Measurements from ENCODE around the gene SORCS2.

Gene SORCS2

GRCh38 chr4:7774301-7775294 lies 582.3 kb downstream of the SORCS2 start:
- Histone ChIP-seq H3K4ac (ENCODE audit: low read depth in 1 of 2, low read length in 2 of 2) (no peak overlapping the region), H2BK120ac (ENCODE audit: low read depth, low read length) (no peak overlapping the region), H3K14ac (ENCODE audit: low read length in 2 of 2) (no peak overlapping the region), H2AK5ac (ENCODE audit: low read length, severe bottlenecking) (no peak overlapping the region), H3K23ac (ENCODE audit: low read length in 2 of 2) (no peak overlapping the region), H4K91ac (ENCODE audit: low read length) (no peak overlapping the region), H2BK12ac (ENCODE audit: low read length in 2 of 2) (no peak overlapping the region), H3K79me1 (replicated peaks; ENCODE audit: low read length, poor library complexity, severe bottlenecking) (peaks cover 62% of the 10 kb centered on the region), H3K9ac (ENCODE audit: low read length) (no peak overlapping the region), H3K4me1 (ENCODE audit: control insufficient read depth, insufficient read depth, low read depth, low read length) (peaks cover 6% of the 10 kb centered on the region), H2BK5ac (ENCODE audit: low read depth, low read length, poor library complexity, severe bottlenecking) (no peak overlapping the region), H3K4me2 (ENCODE audit: low read length, poor library complexity, severe bottlenecking) (no peak overlapping the region), H3K18ac (ENCODE audit: low read depth in 1 of 2, low read length in 2 of 2) (no peak overlapping the region), H3K9me3 (ENCODE audit: control insufficient read depth, low read length) (no peaks in the 10 kb centered on the region), H3K36me3 (ENCODE audit: control insufficient read depth in 1 of 2, insufficient read depth in 2 of 2, low read depth in 1 of 2, low read length in 2 of 2) (peaks cover 85 to 91% of the 10 kb centered on the region in 2 experiments), H3K4me3 (ENCODE audit: insufficient read depth in 1 of 2, low read depth in 1 of 2, low read length in 2 of 2) (no peak overlapping the region), H2BK15ac (ENCODE audit: low read depth, poor library complexity, severe bottlenecking) (no peak overlapping the region), H4K8ac (ENCODE audit: low read length) (no peak overlapping the region), H3K27ac (ENCODE audit: low read length, poor library complexity, severe bottlenecking) (no peak overlapping the region), H3K27me3 (ENCODE audit: control insufficient read depth in 1 of 2, insufficient read depth in 1 of 2, low read length in 2 of 2) (no peaks in the 10 kb centered on the region), H2AFZ (ENCODE audit: low read depth, low read length) (no peak overlapping the region)
- DNase-seq: no peak
- 98% methylated on average over 19 of the region's 22 CpGs for WGBS

- H3K4me3 ChIP-seq (ENCODE audit: insufficient read depth in 1 of 2, low read depth in 1 of 2, low read length in 2 of 2): no peak overlapping the region
- WGBS: over 99% methylated on average over 9 of the region's 9 CpGs
- no peak overlapping the region for H2BK12ac ChIP-seq (ENCODE audit: low read length in 2 of 2)
Observed at GRCh38 chr4:7775396-7775795, 583.1 kb downstream of the SORCS2 start.

GRCh38 chr4:7777017-7777710 lies 584.8 kb downstream of the SORCS2 start:
- DNase-seq: no peak
- Histone ChIP-seq H3K4me3 (ENCODE audit: insufficient read depth in 1 of 2, low read depth in 1 of 2, low read length in 2 of 2) (no peak overlapping the region), H3K9ac (ENCODE audit: low read length) (no peak overlapping the region), H2BK12ac (ENCODE audit: low read length in 2 of 2) (no peak overlapping the region), H3K79me1 (replicated peaks; ENCODE audit: low read length, poor library complexity, severe bottlenecking) (peaks cover 47% of the 10 kb centered on the region), H2BK120ac (ENCODE audit: low read depth, low read length) (no peak overlapping the region), H3K4ac (ENCODE audit: low read depth in 1 of 2, low read length in 2 of 2) (no peak overlapping the region), H3K18ac (ENCODE audit: low read depth in 1 of 2, low read length in 2 of 2) (no peak overlapping the region), H4K91ac (ENCODE audit: low read length) (no peak overlapping the region), H3K36me3 (ENCODE audit: control insufficient read depth in 1 of 2, insufficient read depth in 2 of 2, low read depth in 1 of 2, low read length in 2 of 2) (peaks cover 67 to 87% of the 10 kb centered on the region in 2 experiments), H3K4me2 (ENCODE audit: low read length, poor library complexity, severe bottlenecking) (no peak overlapping the region), H3K14ac (ENCODE audit: low read length in 2 of 2) (no peak overlapping the region), H3K4me1 (ENCODE audit: control insufficient read depth, insufficient read depth, low read depth, low read length) (peaks cover 10% of the 10 kb centered on the region), H3K27me3 (ENCODE audit: control insufficient read depth in 1 of 2, insufficient read depth in 1 of 2, low read length in 2 of 2) (no peaks in the 10 kb centered on the region), H3K27ac (ENCODE audit: low read length, poor library complexity, severe bottlenecking) (no peak overlapping the region), H2AFZ (ENCODE audit: low read depth, low read length) (no peak overlapping the region), H4K8ac (ENCODE audit: low read length) (no peak overlapping the region), H3K9me3 (ENCODE audit: control insufficient read depth, low read length) (no peaks in the 10 kb centered on the region), H2BK15ac (ENCODE audit: low read depth, poor library complexity, severe bottlenecking) (no peak overlapping the region), H2AK5ac (ENCODE audit: low read length, severe bottlenecking) (no peak overlapping the region), H3K23ac (ENCODE audit: low read length in 2 of 2) (no peak overlapping the region), H2BK5ac (ENCODE audit: low read depth, low read length, poor library complexity, severe bottlenecking) (no peak overlapping the region)
- 97% methylated on average over 17 of the region's 17 CpGs for WGBS

More at GRCh38 chr4:7775396-7775795, 583.1 kb downstream of the SORCS2 start:
- Histone ChIP-seq H3K4me2 (ENCODE audit: low read length, poor library complexity, severe bottlenecking) (no peak overlapping the region), H4K8ac (ENCODE audit: low read length) (no peak overlapping the region), H3K18ac (ENCODE audit: low read depth in 1 of 2, low read length in 2 of 2) (no peak overlapping the region), H3K9me3 (ENCODE audit: control insufficient read depth, low read length) (no peaks in the 10 kb centered on the region), H3K14ac (ENCODE audit: low read length in 2 of 2) (no peak overlapping the region), H4K91ac (ENCODE audit: low read length) (no peak overlapping the region), H3K27ac (ENCODE audit: low read length, poor library complexity, severe bottlenecking) (no peak overlapping the region), H3K79me1 (replicated peaks; ENCODE audit: low read length, poor library complexity, severe bottlenecking) (peaks cover 56% of the 10 kb centered on the region), H2AK5ac (ENCODE audit: low read length, severe bottlenecking) (no peak overlapping the region), H2AFZ (ENCODE audit: low read depth, low read length) (no peak overlapping the region), H3K9ac (ENCODE audit: low read length) (no peak overlapping the region), H2BK120ac (ENCODE audit: low read depth, low read length) (no peak overlapping the region), H3K36me3 (ENCODE audit: control insufficient read depth in 1 of 2, insufficient read depth in 2 of 2, low read depth in 1 of 2, low read length in 2 of 2) (peaks cover 77 to 89% of the 10 kb centered on the region in 2 experiments), H3K4ac (ENCODE audit: low read depth in 1 of 2, low read length in 2 of 2) (no peak overlapping the region), H3K23ac (ENCODE audit: low read length in 2 of 2) (no peak overlapping the region), H3K4me1 (ENCODE audit: control insufficient read depth, insufficient read depth, low read depth, low read length) (peaks cover 6% of the 10 kb centered on the region), H2BK5ac (ENCODE audit: low read depth, low read length, poor library complexity, severe bottlenecking) (no peak overlapping the region), H3K27me3 (ENCODE audit: control insufficient read depth in 1 of 2, insufficient read depth in 1 of 2, low read length in 2 of 2) (no peaks in the 10 kb centered on the region), H2BK15ac (ENCODE audit: low read depth, poor library complexity, severe bottlenecking) (no peak overlapping the region)
- no peak for DNase-seq

GRCh38 chr4:7777871-7778509 lies 585.7 kb downstream of the SORCS2 start:
- Histone ChIP-seq H3K27me3 (ENCODE audit: control insufficient read depth in 1 of 2, insufficient read depth in 1 of 2, low read length in 2 of 2) (no peaks in the 10 kb centered on the region), H3K23ac (ENCODE audit: low read length in 2 of 2) (no peak overlapping the region), H3K4ac (ENCODE audit: low read depth in 1 of 2, low read length in 2 of 2) (no peak overlapping the region), H2BK12ac (ENCODE audit: low read length in 2 of 2) (no peak overlapping the region), H2AFZ (ENCODE audit: low read depth, low read length) (no peak overlapping the region), H2BK5ac (ENCODE audit: low read depth, low read length, poor library complexity, severe bottlenecking) (no peak overlapping the region), H3K4me2 (ENCODE audit: low read length, poor library complexity, severe bottlenecking) (no peak overlapping the region), H3K4me3 (ENCODE audit: insufficient read depth in 1 of 2, low read depth in 1 of 2, low read length in 2 of 2) (no peak overlapping the region), H3K9me3 (ENCODE audit: control insufficient read depth, low read length) (no peaks in the 10 kb centered on the region), H3K9ac (ENCODE audit: low read length) (no peak overlapping the region), H3K27ac (ENCODE audit: low read length, poor library complexity, severe bottlenecking) (no peak overlapping the region), H4K8ac (ENCODE audit: low read length) (no peak overlapping the region), H3K18ac (ENCODE audit: low read depth in 1 of 2, low read length in 2 of 2) (no peak overlapping the region), H4K91ac (ENCODE audit: low read length) (no peak overlapping the region), H3K14ac (ENCODE audit: low read length in 2 of 2) (no peak overlapping the region), H3K4me1 (ENCODE audit: control insufficient read depth, insufficient read depth, low read depth, low read length) (peaks cover 8% of the 10 kb centered on the region), H3K36me3 (ENCODE audit: control insufficient read depth in 1 of 2, insufficient read depth in 2 of 2, low read depth in 1 of 2, low read length in 2 of 2) (peaks cover 59 to 84% of the 10 kb centered on the region in 2 experiments), H3K79me1 (replicated peaks; ENCODE audit: low read length, poor library complexity, severe bottlenecking) (peaks cover 45% of the 10 kb centered on the region), H2AK5ac (ENCODE audit: low read length, severe bottlenecking) (no peak overlapping the region), H2BK120ac (ENCODE audit: low read depth, low read length) (no peak overlapping the region), H2BK15ac (ENCODE audit: low read depth, poor library complexity, severe bottlenecking) (no peak overlapping the region)
- 97% methylated on average over 10 of the region's 10 CpGs for WGBS
- no peak for DNase-seq

Data from mesenchymal stem cell (in vitro differentiated cells and primary cell).